HEK293 (cell line): ENCODE data around the gene FAM167B.

Source experiments
- CTCF ChIA-PET: fragments of 350-600 bp; formaldehyde crosslinking; extraction: SDS; loops from one replicate; lab custom pipeline; 2021; ENCODE audit warnings: antibody characterized with exemption; lab: Yijun Ruan, JAX
- POLR2A ChIA-PET: fragments of 300-600 bp; formaldehyde crosslinking; extraction: SDS; loops from one replicate; lab custom pipeline; 2020; ENCODE audit warnings: antibody characterized with exemption, inconsistent platforms; lab: Yijun Ruan, JAX
- H3K27ac ChIP-seq: fragments of 200-500 bp; sonication (Bioruptor generic); 2 replicates; pipeline ENCODE4 v1.5.1; 2014; ENCODE audit warnings: low read depth, low read length, control low read depth, inconsistent platforms; ENCODE audit errors: extremely low read depth
- H3K36me3 ChIP-seq, 2 experiments: fragments of 200-500 bp in 1 of 2; sonication (Bioruptor generic) in 1 of 2; 1 replicate in 1 of 2; 2 replicates in 1 of 2; pipeline ENCODE4 v1.5.1; 2014 to 2017; ENCODE audit warnings: inconsistent platforms in 2 of 2, low read length in 2 of 2; ENCODE audit not compliant: control insufficient read depth in 2 of 2, insufficient read depth in 1 of 2
- H3K4me1 ChIP-seq: fragments of 200-500 bp; sonication (Bioruptor generic); 2 replicates; pipeline ENCODE4 v1.5.1; 2014; ENCODE audit warnings: mild to moderate bottlenecking, low read length, inconsistent platforms; ENCODE audit not compliant: control insufficient read depth, insufficient read depth
- H3K4me3 ChIP-seq: 2 replicates; pipeline ENCODE4 v1.5.1; 2011; ENCODE audit warnings: low read depth, mild to moderate bottlenecking, control low read depth, low read length, moderate library complexity
- H3K9me3 ChIP-seq: fragments of 200-500 bp; sonication (Bioruptor generic); 2 replicates; pipeline ENCODE4 v1.5.1; 2014; ENCODE audit warnings: low read depth, low read length, inconsistent platforms; ENCODE audit not compliant: control insufficient read depth, insufficient read depth
- EGR2 ChIP-seq: fragments of 450-650 bp; formaldehyde crosslinking; IDR thresholded peaks from 2 replicates; pipeline ENCODE4 v1.5.1; 2016; ENCODE audit warnings: low read depth, missing biosample characterization, missing genetic modification characterization
- IKZF3 ChIP-seq: fragments of 450-650 bp; IDR thresholded peaks from 2 replicates; pipeline ENCODE4 v1.5.0; 2018; ENCODE audit warnings: missing biosample characterization, mild to moderate bottlenecking, missing genetic modification characterization, moderate library complexity
- KLF16 ChIP-seq: fragments of 450-650 bp; formaldehyde crosslinking; IDR thresholded peaks from 2 replicates; pipeline ENCODE4 v1.5.1; 2017; ENCODE audit warnings: missing biosample characterization, missing genetic modification characterization
- OVOL3 ChIP-seq: fragments of 450-650 bp; formaldehyde crosslinking; IDR thresholded peaks from 2 replicates; pipeline ENCODE4 v1.5.1; 2016; ENCODE audit warnings: missing biosample characterization, missing genetic modification characterization
- SCRT2 ChIP-seq: fragments of 450-650 bp; formaldehyde crosslinking; IDR thresholded peaks from 2 replicates; pipeline ENCODE4 v1.5.1; 2016; ENCODE audit warnings: missing biosample characterization, missing genetic modification characterization
- ZNF175 ChIP-seq: fragments of 450-650 bp; formaldehyde crosslinking; IDR thresholded peaks from 2 replicates; pipeline ENCODE4 v1.5.1; 2016; ENCODE audit warnings: missing biosample characterization, missing genetic modification characterization
- ZNF24 ChIP-seq: fragments of 450-650 bp; formaldehyde crosslinking; IDR thresholded peaks from 2 replicates; pipeline ENCODE4 v1.5.1; 2016; ENCODE audit warnings: missing biosample characterization, missing genetic modification characterization
- ZNF266 ChIP-seq: fragments of 450-650 bp; formaldehyde crosslinking; IDR thresholded peaks from 2 replicates; pipeline ENCODE4 v1.5.1; 2016; ENCODE audit warnings: missing biosample characterization, missing genetic modification characterization, low read depth
- ZNF302 ChIP-seq: fragments of 450-650 bp; formaldehyde crosslinking; IDR thresholded peaks from 2 replicates; pipeline ENCODE4 v1.5.1; 2016; ENCODE audit warnings: missing biosample characterization, missing genetic modification characterization, low read depth
- ZNF423 ChIP-seq: fragments of 450-650 bp; formaldehyde crosslinking; IDR thresholded peaks from 2 replicates; pipeline ENCODE4 v1.5.1; 2016; ENCODE audit warnings: missing biosample characterization, missing genetic modification characterization
- ZNF596 ChIP-seq: fragments of 450-650 bp; IDR thresholded peaks from 2 replicates; pipeline ENCODE4 v1.5.0; 2018; ENCODE audit warnings: missing biosample characterization, mild to moderate bottlenecking, missing genetic modification characterization, moderate library complexity
- ZNF600 ChIP-seq: fragments of 450-650 bp; formaldehyde crosslinking; IDR thresholded peaks from 2 replicates; pipeline ENCODE4 v1.5.1; 2016; ENCODE audit warnings: missing biosample characterization, missing genetic modification characterization
- ZNF654 ChIP-seq: fragments of 450-650 bp; formaldehyde crosslinking; IDR thresholded peaks from 2 replicates; pipeline ENCODE4 v1.5.1; 2016; ENCODE audit warnings: low read depth, missing biosample characterization, missing genetic modification characterization
- ZNF837 ChIP-seq: fragments of 450-650 bp; formaldehyde crosslinking; IDR thresholded peaks from 2 replicates; pipeline ENCODE4 v1.5.1; 2016; ENCODE audit warnings: missing biosample characterization, missing genetic modification characterization
- TF ChIP-seq, protein P1 (sequence below): fragments of 450-650 bp; formaldehyde crosslinking; IDR thresholded peaks from 2 replicates; pipeline ENCODE4 v1.5.1; 2016; ENCODE audit warnings: missing biosample characterization, missing genetic modification characterization
- TF ChIP-seq, protein P2 (sequence below): fragments of 450-650 bp; formaldehyde crosslinking; IDR thresholded peaks from 2 replicates; pipeline ENCODE4 v1.5.1; 2016; ENCODE audit warnings: missing biosample characterization, missing genetic modification characterization
- TF ChIP-seq, protein P3 (sequence below): fragments of 450-650 bp; formaldehyde crosslinking; IDR thresholded peaks from 2 replicates; pipeline ENCODE4 v1.5.1; 2016; ENCODE audit warnings: missing biosample characterization, missing genetic modification characterization
- TF ChIP-seq, protein P4 (sequence below): fragments of 450-650 bp; formaldehyde crosslinking; IDR thresholded peaks from 2 replicates; pipeline ENCODE4 v1.5.1; 2016; ENCODE audit warnings: missing biosample characterization, missing genetic modification characterization, low read depth

Gene FAM167B

DNA sequence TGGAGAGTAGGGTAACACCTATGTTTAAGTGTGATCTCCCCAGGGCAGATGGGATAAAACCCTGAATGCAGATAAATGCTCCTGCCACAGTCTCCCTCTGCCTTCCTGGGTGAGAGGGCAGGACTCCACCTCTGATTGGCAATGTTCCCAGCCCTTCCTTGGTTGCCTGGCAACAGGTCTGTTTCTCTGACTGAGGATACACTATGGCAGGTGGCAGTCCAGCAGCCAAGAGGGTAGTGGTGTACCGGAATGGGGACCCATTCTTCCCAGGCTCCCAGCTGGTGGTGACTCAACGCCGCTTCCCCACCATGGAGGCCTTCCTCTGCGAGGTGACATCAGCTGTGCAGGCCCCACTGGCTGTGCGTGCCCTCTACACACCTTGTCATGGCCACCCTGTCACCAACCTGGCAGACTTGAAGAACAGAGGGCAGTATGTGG is 38.1 kb upstream of the FAM167B start, which contains the start of gene DCDC2B (continued):
- no peak for TF ChIP-seq KLF16
- no peak for TF ChIP-seq ZNF24 (tag by site-specific recombination)
- TF ChIP-seq ZNF596 (tag by site-specific recombination), result no peak
- peak; percentile 84 for TF ChIP-seq SCRT2 (tag by site-specific recombination)
- no peak for TF ChIP-seq EGR2 (tag by site-specific recombination)
- TF ChIP-seq ZNF175 (tag by site-specific recombination), result no peak
- TF ChIP-seq ZNF302 (tag by site-specific recombination), result no peak
- TF ChIP-seq, protein P1, sequence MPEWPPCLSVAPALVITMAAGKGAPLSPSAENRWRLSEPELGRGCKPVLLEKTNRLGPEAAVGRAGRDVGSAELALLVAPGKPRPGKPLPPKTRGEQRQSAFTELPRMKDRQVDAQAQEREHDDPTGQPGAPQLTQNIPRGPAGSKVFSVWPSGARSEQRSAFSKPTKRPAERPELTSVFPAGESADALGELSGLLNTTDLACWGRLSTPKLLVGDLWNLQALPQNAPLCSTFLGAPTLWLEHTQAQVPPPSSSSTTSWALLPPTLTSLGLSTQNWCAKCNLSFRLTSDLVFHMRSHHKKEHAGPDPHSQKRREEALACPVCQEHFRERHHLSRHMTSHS (tag by site-specific recombination), result no peak
- TF ChIP-seq ZNF423 (tag by site-specific recombination), result no peak
- TF ChIP-seq ZNF837 (tag by site-specific recombination), result no peak
- no peak for TF ChIP-seq ZNF266 (tag by site-specific recombination)
- TF ChIP-seq, all 188 proteins: peak for 9

DNA sequence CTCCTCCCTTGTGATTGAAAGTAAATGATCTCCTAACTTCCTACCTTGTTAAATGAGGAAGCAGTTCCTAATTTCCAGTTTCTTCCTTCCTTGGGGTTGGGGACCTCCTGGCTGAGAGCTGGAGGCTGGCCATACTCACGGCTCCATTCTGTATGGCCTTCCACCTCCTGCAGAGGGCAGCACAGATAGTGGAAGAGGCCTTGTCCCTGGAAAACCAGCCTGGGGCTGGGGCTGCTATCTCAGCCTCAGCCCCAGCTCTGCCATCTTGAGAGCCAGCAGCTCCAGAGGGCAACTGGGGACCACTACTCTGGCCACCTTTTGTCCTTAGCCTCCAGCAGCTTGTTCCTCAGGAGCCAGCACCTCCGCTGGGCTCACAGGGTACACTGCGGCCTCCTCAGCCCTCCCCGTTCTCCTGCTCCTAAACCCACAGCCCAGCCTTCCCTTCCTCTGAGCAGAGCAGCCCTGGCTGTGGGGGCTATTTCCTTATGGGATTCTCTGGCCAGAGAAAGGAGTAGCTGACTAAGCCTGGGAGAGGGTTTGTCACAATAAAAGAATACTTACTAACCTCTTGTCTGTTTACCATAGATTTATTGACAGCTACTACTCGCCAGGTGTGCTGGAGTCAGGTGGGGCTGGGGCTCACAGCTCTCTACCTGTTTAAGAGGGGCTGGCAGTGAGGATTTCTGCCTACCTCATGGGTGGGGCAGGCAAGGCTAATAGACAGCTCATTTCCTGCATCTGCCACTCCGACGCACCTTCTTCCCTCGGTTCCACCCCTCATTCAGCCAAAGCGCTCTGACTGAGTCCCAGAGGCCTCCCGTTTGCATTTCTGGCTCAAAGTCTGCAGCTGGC is 31.2 kb upstream of the FAM167B start:
- Histone ChIP-seq H3K36me3 (peaks cover 0 to 72% of the 10 kb centered on the region in 2 experiments; a peak in 2 of 3 replicates), H3K9me3 (no peaks in the 10 kb centered on the region), H3K4me3 (no peak overlapping the region), H3K27ac (no peak overlapping the region), H3K4me1 (0 out of 2 replicates have a peak, but pooled peaks cover 2% of the 10 kb centered on the region)
- ChIA-PET POLR2A (interaction anchor here (0.6 to 4.2 kb wide), 7 partner anchors 8 to 179 kb away, joined by 3 to 22 read pairs (median 5); partner anchors contain the start of genes BSDC1, HDAC1, IQCC and MARCKSL1), CTCF (interaction anchor here (0.6 to 3.7 kb wide), 37 partner anchors 8 to 198 kb away, joined by 3 to 27 read pairs (median 4); partner anchors contain the start of genes IQCC, KPNA6 and MARCKSL1)
- TF ChIP-seq, protein P2, sequence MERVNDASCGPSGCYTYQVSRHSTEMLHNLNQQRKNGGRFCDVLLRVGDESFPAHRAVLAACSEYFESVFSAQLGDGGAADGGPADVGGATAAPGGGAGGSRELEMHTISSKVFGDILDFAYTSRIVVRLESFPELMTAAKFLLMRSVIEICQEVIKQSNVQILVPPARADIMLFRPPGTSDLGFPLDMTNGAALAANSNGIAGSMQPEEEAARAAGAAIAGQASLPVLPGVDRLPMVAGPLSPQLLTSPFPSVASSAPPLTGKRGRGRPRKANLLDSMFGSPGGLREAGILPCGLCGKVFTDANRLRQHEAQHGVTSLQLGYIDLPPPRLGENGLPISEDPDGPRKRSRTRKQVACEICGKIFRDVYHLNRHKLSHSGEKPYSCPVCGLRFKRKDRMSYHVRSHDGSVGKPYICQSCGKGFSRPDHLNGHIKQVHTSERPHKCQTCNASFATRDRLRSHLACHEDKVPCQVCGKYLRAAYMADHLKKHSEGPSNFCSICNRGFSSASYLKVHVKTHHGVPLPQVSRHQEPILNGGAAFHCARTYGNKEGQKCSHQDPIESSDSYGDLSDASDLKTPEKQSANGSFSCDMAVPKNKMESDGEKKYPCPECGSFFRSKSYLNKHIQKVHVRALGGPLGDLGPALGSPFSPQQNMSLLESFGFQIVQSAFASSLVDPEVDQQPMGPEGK (tag by site-specific recombination), result peak; percentile 49; the same call in 1 of the 2 replicates
- TF ChIP-seq IKZF3 (tag by site-specific recombination) (peak; percentile 67), ZNF654 (tag by site-specific recombination) (peak; percentile 39), ZNF600 (tag by site-specific recombination) (peak; percentile 16; the same call in 1 of the 2 replicates), OVOL3 (no peak)
- TF ChIP-seq, protein P3, sequence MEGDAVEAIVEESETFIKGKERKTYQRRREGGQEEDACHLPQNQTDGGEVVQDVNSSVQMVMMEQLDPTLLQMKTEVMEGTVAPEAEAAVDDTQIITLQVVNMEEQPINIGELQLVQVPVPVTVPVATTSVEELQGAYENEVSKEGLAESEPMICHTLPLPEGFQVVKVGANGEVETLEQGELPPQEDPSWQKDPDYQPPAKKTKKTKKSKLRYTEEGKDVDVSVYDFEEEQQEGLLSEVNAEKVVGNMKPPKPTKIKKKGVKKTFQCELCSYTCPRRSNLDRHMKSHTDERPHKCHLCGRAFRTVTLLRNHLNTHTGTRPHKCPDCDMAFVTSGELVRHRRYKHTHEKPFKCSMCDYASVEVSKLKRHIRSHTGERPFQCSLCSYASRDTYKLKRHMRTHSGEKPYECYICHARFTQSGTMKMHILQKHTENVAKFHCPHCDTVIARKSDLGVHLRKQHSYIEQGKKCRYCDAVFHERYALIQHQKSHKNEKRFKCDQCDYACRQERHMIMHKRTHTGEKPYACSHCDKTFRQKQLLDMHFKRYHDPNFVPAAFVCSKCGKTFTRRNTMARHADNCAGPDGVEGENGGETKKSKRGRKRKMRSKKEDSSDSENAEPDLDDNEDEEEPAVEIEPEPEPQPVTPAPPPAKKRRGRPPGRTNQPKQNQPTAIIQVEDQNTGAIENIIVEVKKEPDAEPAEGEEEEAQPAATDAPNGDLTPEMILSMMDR (tag by site-specific recombination), result peak; percentile 72
- TF ChIP-seq, protein P4, sequence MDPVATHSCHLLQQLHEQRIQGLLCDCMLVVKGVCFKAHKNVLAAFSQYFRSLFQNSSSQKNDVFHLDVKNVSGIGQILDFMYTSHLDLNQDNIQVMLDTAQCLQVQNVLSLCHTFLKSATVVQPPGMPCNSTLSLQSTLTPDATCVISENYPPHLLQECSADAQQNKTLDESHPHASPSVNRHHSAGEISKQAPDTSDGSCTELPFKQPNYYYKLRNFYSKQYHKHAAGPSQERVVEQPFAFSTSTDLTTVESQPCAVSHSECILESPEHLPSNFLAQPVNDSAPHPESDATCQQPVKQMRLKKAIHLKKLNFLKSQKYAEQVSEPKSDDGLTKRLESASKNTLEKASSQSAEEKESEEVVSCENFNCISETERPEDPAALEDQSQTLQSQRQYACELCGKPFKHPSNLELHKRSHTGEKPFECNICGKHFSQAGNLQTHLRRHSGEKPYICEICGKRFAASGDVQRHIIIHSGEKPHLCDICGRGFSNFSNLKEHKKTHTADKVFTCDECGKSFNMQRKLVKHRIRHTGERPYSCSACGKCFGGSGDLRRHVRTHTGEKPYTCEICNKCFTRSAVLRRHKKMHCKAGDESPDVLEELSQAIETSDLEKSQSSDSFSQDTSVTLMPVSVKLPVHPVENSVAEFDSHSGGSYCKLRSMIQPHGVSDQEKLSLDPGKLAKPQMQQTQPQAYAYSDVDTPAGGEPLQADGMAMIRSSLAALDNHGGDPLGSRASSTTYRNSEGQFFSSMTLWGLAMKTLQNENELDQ (tag by site-specific recombination), result no peak
